HG03571 (cell line): ENCODE results near the gene RAB40C.

ENCODE experiments used
- ATAC-seq: cut with Tn5 transposase; IDR thresholded peaks from one replicate; pipeline ENCODE4 v1.9.1; 2021; ENCODE audit not compliant: unreplicated experiment

Gene RAB40C

GRCh38 chr16:574021-574760, 15.7 kb upstream of the RAB40C start:
- no peak for ATAC-seq

- no peak for ATAC-seq
These were observed 14.3 kb upstream of the RAB40C start for GRCh38 chr16:575354-576196.

- ATAC-seq: no peak
These were observed 13.6 kb upstream of the RAB40C start for GRCh38 chr16:576197-576822.

GRCh38 chr16:576823-577201, 13.1 kb upstream of the RAB40C start:
- ATAC-seq: no peak

GRCh38 chr16:577796-578195, 12.1 kb upstream of the RAB40C start:
- ATAC-seq: no peak

- ATAC-seq: peak; percentile 7
These were observed 11.5 kb upstream of the RAB40C start for GRCh38 chr16:578232-578869.

- peak; percentile 41 for ATAC-seq
These were observed 10.9 kb upstream of the RAB40C start for GRCh38 chr16:578870-579405.

- no peak for ATAC-seq
These were observed 9.5 kb upstream of the RAB40C start for GRCh38 chr16:580141-580945.

GRCh38 chr16:580946-581498, 8.8 kb upstream of the RAB40C start:
- ATAC-seq: no peak

- no peak for ATAC-seq
These were observed 7.7 kb upstream of the RAB40C start for GRCh38 chr16:582218-582613.

- no peak for ATAC-seq
These were observed 7.1 kb upstream of the RAB40C start for GRCh38 chr16:582614-583331.

- no peak for ATAC-seq
These were observed 6.4 kb upstream of the RAB40C start for GRCh38 chr16:583470-583814.

- no peak for ATAC-seq
These were observed 5.9 kb upstream of the RAB40C start for GRCh38 chr16:583815-584591.

GRCh38 chr16:585351-585750, 4.5 kb upstream of the RAB40C start:
- ATAC-seq: no peak

- no peak for ATAC-seq
These were observed 3.7 kb upstream of the RAB40C start for GRCh38 chr16:586047-586644.

- no peak for ATAC-seq
These were observed 2.9 kb upstream of the RAB40C start for GRCh38 chr16:586645-587590.

- ATAC-seq: peak; percentile 8
These were observed 1.3 kb upstream of the RAB40C start for GRCh38 chr16:588639-588888.
